ENCODE data around the gene STK32B.
"Not testable (repeated sequence)": the region's sequence is repeated elsewhere in the genome, so short reads cannot be mapped to it uniquely, and the experiment has no call there.

STK32B gene

DNA sequence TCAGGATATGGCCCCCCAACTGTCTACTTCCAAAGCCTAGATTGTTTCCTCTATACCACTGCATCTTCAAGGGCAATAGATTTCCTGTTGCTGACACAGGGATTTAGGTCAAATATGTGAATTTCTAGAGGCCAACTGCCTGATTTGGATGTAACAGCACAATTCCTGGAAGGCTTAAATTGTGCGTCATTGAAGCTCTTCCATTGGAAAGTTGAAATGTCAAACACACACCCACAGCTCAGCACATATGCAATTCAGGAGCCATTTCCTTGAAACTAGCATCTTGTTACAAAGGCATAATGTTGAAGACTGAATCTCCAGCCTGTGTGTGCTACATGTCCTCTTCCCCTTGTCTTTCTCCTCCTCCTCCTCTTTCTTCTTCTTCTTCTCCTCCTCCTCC lies 158.6 kb downstream of the STK32B start:
- DNase-seq (ENCODE audit: low read depth): no peak

DNA sequence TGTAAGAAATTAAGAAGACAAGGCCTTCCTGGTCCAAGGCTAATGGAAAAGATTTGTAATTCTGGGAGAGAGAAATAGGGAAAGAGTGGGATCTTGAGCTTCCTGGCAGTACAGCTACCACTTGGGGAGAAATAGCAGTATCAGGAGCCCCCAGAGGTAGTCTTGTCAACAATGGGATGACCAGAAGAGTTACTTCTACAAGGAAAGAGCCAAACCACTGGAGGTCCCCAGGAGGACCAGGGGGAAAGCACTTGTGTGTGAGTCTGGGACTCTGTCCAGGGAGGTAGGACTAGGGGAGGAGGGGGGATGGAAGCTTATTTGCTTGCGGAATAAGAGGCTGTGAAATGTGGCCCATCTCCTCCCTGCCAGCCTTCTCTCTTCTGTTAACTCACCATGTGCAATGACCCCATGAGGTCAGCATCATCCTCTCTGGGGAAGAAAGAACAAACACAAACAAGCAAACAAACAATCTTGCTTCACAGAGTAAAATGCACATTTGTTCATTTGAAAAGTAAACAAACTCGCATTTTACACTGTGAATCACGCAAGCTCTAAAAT lies 160.1 kb downstream of the STK32B start:
- DNase-seq (ENCODE audit: low read depth): no peak

DNA sequence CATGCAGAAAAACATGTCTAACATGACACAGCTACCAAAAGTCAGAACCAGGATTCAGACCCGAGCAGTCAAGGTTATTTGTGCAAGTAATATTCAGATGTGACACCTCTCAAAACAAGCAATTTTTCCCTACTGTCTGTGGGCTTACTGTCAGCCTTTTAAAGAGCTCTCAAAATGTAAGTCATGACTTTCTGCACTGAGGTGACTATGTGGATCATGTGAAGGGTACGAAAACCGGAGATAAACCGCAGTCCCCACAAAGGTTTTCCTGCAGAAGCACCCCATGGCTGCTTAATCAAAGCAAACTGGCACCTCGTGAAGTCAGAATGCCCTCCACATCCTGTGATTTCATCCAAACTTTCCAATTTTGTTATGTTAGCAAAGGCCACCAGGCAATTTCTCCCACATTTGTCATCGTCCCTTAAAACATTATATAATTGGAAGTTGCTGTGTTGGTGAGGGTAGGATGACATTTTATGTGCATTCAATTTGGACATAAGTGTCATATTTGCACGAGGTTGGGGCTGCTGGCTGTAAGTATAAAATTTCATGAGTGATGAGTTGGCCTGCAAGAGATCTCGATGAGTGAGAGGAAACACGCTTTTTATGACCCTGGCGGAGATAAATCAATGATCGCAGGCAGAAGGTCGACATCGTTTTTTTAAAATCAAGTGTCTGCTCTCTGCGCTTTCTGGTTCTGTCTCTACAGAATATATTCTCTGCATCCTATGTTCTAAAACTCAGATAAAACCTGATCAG lies 161.2 kb downstream of the STK32B start:
- DNase-seq (ENCODE audit: low read depth): no peak

DNA sequence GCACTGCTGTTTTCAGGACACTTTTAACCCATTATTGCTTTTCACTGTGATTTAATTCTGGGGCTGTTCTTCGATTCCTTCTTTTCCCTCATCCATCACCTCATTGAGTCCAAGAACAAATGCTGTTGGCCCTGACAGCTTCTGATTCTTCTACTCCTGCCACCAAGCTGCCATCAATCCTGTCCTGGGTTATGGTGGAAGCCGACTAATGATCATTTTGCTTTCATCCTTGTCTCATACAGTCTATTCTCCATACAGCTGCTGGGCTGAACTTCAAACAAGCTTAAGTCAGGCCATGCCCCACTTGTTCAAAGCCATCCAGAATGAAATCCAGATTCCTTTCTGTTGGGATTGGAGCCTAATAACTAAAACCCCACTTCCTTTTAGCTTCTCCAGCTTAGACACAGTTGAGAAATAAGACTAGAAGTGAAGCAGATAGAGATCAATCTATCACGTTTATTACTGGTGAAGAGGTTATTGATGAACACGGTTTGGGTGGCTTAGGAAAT lies 161.9 kb downstream of the STK32B start:
- no peak for DNase-seq (ENCODE audit: low read depth)

DNA sequence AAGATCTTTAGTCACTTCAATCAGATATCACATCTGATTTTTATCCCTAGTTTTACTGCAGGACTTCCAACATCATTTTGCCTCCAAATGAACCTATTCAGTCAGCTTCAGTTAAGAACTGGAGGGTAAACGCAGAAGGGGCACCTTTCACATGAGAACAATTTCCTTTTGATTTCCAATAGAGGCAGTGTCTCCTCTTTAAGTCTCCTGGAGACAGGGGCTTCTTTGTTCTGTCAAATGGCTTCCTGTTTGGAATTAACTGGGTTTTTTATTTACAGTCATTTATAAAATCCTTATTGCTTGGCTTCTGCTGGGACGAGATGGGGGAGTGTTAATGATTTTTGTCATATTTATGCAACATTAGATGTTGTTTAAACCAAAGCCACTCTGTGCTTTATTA lies 164.0 kb downstream of the STK32B start:
- no peak for DNase-seq (ENCODE audit: low read depth)

DNA sequence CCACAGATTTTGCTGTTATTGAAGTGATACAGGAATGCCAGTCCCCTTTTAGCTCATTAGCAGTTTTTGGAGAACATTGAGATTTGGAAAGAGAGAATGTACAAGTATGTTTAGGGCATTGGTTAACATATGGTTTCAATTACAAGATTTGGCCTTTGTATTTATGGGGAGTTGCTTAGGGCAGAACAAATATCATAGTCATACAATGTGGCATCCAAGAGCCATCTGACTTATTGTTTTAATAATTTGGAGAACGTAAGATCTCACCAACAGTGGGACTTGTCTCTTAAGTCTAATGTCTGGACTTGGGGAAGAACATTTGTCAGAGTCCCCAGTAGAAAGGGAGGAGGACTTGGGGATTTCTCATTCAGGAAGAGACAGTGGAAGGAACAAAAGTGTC lies 166.1 kb downstream of the STK32B start:
- no peak for DNase-seq (ENCODE audit: low read depth)

DNA sequence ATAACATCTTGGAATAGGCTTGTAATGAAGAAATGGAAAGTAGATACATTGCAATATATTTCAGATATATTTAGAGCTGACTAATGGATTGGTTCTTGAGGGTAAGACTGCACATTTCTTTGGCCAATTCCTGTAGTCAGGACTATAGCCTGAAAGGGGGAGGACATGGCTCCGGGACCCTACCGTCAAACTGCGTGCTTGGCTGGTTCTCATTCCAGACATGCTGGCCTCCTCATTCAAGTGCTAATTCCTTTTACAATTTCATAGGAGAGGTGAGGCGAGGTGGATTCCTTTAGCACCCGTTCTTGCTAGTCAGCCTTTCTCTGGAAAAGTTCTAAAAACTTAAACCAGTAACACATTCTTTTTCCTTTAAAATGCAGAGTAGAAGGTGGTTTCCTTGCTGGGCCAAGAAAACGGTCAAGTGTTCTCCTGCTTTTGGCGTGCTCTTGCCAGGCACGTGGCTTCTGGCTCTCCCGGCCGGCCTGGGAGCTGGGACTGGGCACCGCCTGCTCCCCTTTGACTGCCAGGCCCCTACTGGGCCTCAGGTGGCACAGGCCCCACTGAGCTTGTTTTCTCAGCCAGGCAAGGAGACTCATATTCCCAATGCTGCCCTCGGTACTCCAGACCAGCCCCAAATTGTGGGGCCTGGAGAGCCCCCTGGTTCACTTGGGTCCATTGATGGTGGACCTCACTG lies 167.2 kb downstream of the STK32B start:
- DNase-seq (ENCODE audit: low read depth): no peak

DNA sequence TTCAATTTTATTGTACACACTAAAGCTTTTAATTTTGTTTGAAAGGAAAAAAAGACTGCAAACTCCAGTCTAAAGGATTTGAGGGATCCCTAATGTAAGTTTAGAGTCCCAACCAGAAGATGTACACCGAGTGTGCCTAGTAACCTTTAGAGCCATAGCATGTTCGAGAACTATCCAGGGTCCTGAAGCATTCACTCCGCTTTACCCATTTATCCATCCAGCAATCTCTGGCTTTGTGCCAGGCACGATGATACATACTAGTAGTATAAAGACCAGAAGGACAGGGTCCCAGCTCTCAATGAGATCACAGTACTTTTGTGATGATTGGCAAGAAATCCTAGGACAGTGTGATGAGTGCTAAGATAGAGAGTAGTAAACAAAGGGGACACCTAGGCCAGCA lies 168.7 kb downstream of the STK32B start:
- DNase-seq (ENCODE audit: low read depth): no peak

DNA sequence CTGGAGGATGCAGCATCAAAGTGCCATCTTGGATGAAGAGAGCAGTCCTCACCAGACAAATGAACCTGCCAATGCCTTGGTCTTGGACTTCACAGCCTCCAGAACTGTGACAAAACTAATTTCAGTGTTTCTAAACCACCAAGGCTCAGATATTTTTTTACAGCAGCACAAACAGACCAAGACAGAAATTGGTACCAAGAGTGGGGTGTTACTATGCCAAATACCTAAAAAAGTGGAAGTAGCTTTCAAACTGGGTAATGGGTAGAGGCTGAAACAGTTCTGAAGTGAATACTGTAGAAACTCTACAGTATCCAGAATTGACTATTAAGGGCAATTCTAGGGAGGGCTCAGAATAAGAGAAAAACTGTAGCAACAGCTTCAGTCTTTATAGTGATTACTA lies 170.8 kb downstream of the STK32B start:
- no peak for DNase-seq (ENCODE audit: low read depth)

DNA sequence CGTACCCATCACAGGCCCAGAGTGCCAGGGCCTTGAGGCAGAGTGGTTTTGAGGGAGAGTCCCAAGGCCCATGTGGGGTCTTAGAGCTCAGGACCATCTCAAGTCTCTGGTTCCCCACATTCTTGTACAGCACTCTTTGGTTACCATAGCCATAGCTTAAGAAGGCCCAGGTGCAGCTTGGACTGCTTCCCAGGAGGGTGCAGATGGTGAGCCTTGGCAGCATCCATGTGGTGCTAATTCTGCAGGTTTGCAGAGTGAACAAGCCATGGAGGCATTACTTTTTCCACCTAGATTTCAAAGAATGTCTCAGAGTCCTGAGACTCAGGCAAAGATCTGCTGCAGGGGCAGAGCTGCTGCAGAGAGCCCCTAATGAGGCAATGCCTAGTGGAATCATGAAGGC lies 171.7 kb downstream of the STK32B start:
- no peak for DNase-seq (ENCODE audit: low read depth)

DNA sequence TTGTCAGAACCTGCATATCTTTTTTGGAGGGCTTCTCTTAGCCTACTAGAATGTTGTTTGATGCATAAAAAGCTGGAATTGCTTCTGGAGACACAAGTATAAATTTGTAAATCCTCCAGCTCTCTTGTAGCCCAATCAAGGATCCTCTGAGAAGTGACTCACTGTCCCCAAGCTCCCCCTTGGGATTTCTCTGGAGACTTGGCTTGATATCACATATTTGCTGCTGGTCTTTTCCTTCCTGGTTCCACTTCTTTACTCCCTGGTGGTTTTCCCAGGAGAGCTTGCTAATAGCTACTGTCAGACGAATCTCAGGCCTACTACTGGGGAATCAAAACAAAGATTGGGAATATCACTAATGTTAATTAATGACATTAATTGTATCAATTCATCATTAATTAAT lies 173.1 kb downstream of the STK32B start:
- DNase-seq (ENCODE audit: low read depth): no peak

DNA sequence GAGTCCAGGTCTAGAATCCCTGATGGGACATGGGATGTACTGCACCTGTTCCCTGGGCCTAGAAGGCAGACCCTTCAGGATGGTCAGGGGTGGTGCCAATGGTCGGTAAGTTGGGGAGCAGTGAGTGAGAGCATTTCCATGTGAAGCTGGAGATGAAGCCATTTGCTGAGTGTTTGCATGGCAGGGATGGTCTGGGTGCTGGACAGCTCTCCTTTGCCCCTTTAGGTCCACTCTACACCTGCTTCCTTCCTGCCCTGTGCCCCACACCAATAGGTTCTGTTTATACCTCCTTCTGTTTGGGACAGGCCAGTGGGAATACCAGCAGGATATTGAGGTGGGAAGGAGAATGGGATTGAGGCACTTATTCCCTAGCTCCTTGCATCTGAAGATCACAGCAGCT lies 181.3 kb downstream of the STK32B start:
- no peak for DNase-seq (ENCODE audit: low read depth)

DNA sequence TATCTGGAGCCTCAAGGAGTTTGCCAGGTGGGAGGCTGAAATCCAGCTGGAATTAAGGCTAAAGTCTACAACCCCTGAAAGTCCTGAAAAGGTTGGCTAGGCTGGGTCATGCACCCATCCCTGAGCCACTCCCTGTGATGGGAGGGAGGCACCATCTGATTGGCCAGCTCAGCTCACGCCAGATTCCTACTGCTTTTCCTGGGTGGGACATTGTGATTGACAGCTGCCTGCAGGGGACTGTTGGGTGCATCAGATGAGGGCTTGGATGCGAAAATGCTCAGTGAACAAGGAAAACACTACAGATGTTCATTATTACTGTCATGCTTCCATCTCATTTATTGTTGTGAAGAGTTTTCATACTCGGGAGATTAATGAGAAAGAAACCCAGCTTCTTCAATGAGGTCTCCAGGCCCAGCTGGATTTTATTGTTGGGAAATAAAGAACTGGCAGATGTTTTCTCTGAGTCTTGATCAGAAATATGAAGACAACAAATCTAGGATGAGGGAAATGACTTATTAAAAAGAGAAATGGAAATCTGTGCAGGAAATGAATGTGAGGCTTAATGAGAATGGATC lies 185.9 kb downstream of the STK32B start:
- DNase-seq (ENCODE audit: low read depth): no peak

DNA sequence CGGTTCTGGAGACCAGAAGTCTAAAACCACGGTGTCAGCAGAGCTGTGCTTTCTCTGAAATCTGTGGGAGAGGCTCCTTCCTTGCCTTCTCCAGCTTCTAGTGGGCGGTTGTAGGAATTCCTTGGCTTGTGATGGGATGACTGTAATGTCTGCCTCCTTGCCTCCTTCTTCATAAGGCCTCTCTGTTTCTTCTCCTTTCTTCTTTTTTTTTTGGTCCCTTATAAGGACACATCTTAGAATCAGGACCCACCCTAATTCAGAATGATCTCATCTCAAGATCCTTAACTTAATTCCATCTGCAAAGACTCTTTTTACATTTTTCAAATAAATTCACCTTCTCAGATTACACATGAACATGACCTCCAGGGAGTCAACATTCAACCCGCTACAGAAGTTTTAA lies 186.9 kb downstream of the STK32B start:
- no peak for DNase-seq (ENCODE audit: low read depth)

DNA sequence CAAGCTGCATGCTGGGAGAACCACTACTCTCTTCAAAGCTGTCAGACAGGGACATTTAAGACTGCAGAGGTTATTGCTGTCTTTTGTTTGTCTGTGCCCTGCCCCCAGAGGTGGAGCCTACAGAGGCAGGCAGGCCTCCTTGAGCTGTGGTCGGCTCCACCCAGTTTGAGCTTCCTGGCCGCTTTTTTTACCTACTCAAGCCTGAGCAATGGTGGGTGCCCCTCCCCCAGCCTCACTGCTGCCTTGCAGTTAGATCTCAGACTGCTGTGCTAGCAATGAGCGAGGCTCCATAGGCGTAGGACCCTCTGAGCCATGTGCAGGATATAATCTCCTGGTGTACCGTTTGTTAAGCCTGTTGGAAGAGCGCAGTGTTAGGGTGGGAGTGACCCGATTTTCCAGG lies 195.8 kb downstream of the STK32B start:
- DNase-seq (ENCODE audit: low read depth): not testable (repeated sequence)

DNA sequence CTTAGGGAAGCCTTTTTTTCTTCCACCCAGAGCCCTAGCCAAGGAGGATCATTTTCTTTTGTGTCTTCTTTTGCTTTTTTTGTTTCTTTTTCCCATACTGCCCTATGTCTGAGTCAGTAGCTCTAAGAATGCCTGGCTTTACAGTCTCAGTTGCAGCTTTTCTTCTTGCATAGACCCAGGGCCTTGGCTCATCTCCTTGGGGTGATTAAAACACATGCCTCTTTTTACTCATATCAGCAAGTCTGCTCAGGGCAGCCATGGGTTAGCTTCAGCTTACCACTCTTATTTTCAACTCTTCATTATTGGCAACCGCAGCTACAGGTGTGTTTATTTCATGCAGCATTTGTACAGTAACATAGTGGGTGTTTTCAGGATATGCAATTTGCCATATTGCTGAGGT lies 196.5 kb downstream of the STK32B start:
- DNase-seq (ENCODE audit: low read depth): no peak

DNA sequence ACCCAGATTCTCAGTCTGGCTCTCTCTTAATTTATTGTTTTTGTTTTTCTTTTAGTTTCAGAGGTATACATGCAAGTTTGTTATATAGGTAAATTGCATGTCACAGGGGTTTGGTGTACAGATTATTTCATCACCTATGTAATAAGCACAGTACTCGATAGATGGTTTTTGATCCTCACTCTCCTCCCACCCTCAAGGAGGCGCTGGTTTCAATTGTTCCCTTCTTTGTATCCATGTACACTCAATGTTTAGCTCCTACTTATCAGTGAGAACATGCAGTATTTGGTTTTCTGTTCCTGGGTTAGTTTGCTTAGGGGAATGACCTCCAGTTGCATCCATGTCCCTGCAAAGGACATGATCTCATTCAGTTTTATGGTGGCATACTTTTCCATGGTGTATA lies 198.4 kb downstream of the STK32B start:
- no peak for DNase-seq (ENCODE audit: low read depth)

DNA sequence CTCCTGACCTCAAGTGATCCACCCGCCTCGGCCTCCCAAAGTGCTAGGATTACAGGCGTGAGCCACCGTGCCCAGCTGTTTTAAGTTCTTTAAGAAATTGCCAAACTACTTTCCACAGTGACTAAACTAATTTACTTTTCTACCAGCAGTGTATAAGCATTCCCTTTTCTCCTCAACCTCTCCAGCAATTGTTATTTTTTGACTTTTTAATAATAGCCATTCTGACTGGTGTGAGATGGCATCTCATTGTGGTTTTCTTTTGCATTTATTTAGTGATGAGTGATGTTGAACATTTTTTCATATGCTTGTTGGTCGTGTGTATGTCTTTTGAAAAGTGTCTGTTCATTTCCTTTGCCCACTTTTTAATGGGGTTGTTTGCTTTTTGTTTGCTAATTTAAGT lies 199.3 kb downstream of the STK32B start:
- DNase-seq (ENCODE audit: low read depth): not testable (repeated sequence)

DNA sequence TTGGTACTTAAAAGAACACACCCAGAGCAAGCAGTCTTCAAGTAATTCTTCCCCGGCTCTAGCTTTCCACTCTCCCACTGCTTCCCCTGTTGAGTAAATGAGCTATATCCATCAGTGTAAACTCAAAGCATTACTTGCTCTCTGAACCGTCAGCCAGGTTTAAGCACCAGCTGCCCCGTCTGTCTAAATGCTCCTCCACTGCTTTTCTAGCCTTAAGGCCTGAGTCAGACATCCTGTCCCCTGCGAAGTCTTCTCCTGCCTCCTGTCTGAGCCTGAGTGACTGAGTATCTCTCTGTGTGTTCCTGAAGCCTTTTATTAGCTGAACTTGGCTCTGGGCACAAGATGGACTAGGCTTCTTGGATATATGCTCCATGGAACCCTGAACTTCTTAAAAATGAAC lies 205.1 kb downstream of the STK32B start:
- no peak for DNase-seq (ENCODE audit: low read depth)

DNA sequence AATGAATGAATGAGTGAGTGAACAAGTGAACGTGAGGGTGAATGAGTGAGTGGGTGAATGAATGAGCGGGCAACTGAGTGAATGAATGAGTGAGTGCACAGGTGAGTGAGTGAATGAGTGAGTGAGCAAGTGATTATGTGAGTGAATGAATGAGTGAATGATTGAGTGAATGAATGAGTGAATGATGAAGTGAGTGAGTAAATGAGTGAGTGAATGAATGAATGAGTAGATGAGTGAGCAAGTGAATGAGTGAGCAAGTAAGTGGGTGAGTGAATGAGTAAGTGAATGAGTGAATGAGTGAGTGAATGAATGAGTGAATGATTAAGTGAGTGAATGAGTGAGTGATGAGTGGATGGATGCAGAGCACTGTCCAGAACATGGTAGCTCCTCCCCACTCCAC lies 205.8 kb downstream of the STK32B start:
- no peak for DNase-seq (ENCODE audit: low read depth)

DNA sequence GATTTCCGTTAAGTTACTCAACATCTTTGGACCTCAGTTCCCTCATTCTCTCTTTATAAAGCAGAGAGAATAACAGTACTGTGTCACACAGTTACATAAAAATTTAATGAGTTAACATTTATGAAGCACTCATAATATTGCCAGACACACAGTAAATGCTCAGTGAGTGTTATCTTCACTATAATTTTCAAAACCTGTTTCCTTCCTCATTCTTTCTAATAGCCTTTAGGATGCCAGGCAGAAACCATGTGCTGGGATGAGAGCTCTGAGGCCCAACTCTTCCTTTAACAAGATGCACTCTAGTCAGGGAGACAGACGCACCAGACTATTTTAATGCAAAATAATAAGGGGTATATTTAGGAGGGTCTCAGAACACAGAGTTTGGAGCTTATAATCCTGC lies 208.2 kb downstream of the STK32B start:
- DNase-seq (ENCODE audit: low read depth): no peak

DNA sequence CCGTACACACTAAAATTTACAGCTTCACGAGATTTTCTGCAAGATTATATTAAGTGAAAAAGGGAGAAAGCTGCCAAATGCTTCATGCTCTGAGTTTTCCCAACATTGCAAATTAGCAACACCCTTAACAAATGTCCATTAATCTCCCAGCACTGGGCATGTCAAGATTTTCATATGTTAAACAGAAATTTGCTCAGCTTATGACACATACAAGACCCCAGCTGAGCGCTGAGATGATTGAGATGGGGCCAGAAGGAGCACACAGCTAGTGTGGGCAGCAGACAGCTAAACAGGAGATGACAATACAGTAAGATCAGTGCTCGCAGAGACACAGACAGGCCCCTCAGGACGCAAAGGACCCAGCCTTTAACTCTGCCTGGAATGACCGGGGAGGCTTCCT lies 208.8 kb downstream of the STK32B start:
- no peak for DNase-seq (ENCODE audit: low read depth)

DNA sequence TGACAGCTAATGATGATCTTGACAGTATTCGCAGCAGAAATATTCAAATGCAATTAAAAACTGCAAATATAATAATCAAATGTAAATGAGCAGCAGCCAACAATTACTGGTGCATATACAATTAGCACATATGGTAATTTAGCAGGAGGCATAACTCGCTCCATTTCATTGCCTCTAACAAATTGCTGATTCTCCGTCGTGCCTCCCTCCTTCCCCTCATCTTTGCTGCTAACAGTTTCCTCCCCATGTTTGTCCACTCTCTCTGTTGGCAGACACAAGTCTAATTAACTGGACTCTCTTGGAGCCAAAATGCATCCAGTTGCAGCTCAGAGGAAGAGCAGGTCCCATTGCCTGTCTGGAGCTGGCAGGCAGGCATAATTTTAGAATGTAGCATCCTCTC lies 210.6 kb downstream of the STK32B start:
- DNase-seq (ENCODE audit: low read depth): no peak

Measured in activated T-cell treated with anti-CD3 and anti-CD28 coated beads for 24 hours (primary cell).